Endometrium (tissue), 2 donors: ENCODE results near the gene ACBD3.
"Not testable (repeated sequence)": the region's sequence is repeated elsewhere in the genome, so short reads cannot be mapped to it uniquely, and the experiment has no call there.

ENCODE experiments used
- FAIRE-seq: peaks from 2 replicates; lab custom pipeline; 2012; peaks lifted over from hg19 to GRCh38; lab: Jason Lieb, UNC
- donor health status: control.
- donor health status: control.

ACBD3 gene

DNA sequence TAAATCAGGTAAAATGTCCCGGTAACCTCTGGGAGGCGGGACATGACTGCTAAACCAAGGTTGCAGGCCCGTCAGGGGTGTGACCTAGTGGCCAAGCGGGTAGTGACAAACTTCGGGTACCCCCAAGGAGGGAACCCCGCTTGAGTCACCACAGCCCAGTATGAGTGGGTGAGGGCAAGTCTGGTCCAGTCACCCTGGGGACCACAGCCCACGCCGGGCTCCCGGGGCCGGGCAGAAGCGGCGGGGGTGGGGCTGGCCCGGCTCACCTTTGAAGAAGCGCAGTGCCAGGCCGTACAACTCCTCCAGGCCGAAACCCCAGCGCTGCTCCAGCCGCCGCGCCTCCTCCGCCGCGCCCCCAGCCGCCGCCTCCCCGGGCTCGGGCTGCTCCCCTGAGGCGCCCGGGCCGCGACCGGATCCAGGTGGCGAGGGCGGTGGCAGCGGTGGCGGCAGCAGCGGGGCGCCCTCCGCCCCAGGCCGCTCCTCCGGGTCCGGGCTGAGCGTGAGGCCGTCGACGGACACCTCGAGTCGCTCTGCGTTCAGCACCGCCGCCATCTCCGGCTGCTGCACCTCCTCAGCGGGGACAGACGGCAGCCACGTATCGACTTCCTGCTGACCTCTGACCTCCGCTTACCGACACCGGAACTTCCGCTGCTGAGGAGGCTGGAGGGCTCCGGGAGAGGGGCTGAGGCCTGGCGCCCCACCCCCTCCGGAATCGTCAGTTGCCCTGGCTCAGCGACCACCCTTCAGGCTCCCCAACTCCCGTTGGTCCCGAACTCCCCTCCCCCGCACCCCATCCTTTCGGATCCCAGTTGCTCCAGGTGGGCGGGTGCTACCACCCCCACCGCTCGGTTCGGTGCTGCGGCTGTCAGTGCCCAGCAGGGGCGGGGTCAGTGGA lies at the start of gene ACBD3:
Gene ACBD3 (minus strand): TSS at position 618 of the 895 bp plus-strand sequence. CDS start 66 bp downstream, at position 552.
- FAIRE-seq = no peak

- FAIRE-seq = no peak
These were observed 47.3 kb upstream of the ACBD3 start for GRCh38 chr1:226233806-226234205.

- no peak for FAIRE-seq
These were observed 46.8 kb upstream of the ACBD3 start for GRCh38 chr1:226233293-226233692.

- no peak for FAIRE-seq
These were observed 40.1 kb upstream of the ACBD3 start for GRCh38 chr1:226226601-226227000.

GRCh38 chr1:226223786-226224244 lies 37.3 kb upstream of the ACBD3 start:
- no peak for FAIRE-seq

- FAIRE-seq = no peak
These were observed 36.7 kb upstream of the ACBD3 start, which contains the start of gene MIXL1 for GRCh38 chr1:226223157-226223785. MIXL1 (plus strand) TSS chr1:226223664; CDS start chr1:226223682, 18 bp downstream.

DNA sequence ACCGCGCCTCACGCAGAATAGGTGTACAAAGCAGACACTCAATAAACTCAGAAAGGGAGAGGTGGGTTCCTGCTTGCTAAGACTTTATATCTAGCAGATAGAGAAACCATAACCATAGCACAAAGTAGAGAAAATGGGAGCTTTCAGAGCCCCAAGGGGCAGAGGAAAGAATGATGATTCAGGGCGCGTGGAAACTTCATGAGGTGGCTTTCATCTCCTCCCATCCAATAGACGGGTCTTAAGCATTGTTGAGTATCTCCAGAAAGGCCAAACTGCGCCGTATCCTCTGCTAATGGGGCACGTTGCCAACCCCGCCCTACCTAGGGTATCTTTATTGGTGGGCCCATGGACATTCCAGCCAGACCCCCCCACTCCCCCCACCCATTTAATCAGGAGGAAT lies 36.1 kb upstream of the ACBD3 start:
- no peak for FAIRE-seq

DNA sequence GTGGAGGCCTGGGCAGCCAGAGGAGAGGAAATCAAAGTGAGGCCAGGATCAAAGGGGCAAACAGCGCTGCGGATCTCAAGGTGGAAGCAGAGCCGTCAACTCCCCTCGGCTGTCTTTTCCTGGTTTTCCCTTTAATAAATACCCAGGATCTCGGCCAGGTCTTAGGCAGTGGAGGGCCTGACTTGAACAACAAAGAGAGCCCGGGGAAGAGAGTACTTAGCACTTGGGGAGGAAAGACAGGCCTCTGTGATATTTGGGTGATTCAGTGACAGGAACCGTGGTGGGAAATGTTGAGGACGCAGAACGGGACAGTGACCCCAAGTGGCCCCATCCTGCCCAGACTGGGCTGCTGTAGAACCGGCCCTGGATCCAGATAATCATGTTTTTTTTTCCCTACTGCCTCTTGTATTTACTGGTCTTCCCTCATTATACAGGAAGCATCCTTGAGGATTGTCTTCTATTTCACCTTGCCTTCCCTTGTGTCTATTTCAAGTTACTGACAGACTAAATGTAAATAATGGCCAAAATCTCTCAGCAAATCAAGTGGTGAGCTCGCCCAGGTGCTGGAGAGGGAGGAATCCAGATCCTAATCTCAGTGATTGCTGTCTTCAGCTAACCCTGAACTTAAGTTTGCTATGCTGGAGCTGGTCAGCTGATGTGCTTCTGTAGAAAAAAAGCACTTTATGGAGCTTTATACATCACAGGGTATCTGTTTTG lies 34.1 kb upstream of the ACBD3 start:
- no peak for FAIRE-seq

DNA sequence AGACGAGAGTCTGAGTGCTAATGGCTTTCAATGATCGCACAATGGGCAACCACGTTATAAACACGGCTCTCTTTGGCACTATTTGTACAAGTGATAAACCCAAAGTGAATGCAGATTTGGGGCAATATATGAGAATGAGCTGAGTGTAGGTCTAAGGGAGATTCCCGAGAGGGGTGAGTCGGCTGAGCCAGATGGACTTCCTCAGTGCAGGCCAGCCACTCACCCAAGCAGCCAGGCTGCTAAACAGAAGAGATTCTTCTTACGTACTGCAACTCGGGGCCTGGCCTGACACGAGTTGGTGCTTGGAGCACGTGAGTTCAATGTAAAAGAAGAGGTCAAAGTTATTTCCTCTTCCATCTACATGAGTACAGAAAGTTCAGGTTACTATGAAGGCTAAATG lies 30.7 kb upstream of the ACBD3 start:
- FAIRE-seq = no peak

DNA sequence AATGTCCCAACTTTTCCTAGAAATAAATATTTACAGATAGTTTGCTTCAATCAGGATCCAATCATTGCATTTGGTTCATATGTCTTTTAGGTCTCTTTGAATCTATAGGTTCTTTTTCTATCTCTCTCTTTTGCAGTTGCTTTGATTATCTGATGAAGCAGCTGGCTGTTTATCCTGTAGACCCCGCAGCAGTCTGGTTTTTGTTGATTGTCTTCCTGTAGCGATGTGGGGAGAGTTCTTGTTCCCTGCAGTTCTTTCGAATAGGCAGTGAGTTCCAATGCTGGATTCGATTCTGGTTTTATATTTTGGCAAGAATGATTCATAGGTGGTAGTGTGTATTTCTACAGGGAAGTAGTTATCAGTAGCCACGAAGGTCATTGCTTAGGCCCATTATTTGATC lies 29.5 kb upstream of the ACBD3 start:
- FAIRE-seq = no peak

DNA sequence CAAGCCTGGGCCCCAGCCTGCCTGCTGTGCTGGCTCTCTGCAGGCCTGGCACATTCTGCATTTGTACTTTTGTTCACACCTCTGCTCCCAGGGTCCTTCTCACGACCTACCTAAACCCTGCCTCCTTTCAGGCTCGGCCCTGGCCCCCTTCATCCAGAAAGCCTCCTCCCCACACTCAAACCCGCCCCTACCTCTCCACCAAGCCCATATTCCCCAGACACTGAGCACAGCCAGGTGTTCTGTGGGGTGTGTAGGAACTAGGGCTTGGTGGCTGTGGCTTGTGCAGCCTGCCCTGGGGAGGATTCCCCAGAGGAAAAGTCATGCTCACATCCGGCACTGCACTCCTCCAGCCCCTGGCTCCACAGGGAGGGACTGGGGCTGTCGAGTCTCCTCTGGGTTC lies 28.7 kb upstream of the ACBD3 start:
- FAIRE-seq = no peak

DNA sequence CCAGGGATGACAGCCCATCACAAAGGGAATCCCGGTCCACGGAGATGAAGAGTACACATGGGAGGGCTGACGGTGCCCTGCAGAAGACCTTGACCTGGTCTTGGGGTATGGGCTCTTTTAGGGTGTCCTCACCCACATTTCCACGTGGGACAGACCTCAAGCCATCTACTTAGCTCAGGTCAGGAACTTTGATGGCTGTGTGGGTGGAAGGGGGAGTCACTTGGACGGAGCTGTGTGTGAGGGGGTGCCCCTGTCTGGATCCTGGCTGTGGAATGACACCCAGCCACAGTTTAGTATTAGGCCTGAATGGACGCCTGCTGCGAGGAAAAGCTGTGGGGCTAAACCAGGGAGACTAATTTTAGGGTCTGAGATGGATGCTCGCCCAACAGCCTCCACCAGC lies 26.0 kb upstream of the ACBD3 start:
- FAIRE-seq = no peak

DNA sequence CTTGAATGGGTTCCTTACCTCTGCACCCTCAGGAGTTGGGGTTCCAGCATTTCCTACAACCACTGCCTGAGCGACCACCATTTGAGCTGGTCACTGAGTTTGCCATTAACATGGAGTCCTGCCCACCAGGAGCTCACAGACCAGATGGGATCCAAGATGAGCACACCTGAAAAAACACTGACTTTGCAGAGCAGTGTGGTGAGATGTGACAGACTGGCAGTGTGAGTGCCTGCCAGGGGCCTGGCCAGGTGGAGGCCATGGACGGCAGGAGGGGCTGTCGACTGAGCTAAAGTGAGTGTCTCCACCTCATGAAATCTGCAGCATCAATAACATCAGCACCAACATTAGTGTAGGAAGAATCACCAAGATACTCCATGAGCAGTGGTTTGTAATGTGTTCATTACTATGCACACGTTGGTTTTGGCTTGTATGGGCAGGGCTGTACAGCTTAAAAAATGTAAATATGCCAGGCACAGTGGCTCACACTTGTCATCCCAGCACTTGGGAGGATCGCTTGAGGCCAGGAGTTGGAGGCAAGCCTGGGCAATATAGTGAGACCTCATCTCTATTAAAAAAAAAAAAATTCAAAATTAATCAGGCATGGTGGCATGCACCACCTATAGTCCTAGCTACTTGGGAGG lies 24.8 kb upstream of the ACBD3 start:
- no peak for FAIRE-seq

DNA sequence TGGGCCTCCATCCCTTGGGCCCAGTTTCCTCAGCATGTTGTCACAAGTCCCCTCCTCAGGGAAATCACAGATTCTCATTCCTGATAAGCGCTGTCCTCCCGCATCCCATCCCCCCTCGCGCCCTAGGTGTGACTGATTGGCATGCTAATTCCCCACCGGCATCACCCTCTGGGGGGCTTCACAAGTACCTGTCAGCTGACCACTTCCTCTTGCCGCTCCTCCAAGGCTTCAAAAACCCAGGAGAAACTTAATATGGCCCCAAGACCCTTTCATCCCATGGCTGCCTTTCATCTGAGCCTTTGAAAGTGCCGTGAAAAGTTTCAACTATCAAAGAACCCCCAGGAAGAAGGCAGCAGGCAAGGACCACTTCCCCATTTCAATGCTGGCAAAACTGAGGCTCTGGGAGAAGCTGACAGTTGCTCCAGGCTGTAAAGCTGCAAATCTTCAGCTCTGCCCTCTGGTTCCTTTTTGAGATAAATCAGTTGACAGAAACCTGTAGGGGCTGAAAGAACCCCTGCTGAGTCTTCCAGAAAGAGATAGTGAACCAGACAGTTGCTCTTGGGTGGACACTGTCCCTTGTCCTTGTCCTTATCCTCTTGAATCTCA lies 24.1 kb upstream of the ACBD3 start:
- no peak for FAIRE-seq

- no peak for FAIRE-seq
These were observed 22.9 kb upstream of the ACBD3 start for GRCh38 chr1:226209307-226210059.

DNA sequence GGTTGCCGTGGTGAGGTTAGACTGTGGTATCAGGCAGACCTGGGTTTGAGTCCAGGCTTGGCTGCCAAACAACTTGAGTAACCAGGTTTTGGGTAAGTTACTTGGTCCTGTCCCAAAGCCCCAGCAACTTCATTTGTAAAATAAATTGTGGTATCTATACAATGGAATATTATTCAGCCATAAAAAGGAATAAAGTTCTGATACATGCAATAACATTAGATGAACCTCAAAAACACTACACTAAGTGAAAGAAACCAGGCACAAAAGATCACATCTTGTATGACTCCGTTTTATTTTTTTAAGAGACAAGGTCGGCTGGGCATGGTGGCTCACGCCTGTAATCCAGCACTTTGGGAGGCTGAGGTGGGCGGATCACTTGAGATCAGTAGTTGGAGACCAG lies 20.5 kb upstream of the ACBD3 start:
- FAIRE-seq = no peak

- FAIRE-seq = no peak
These were observed 17.7 kb upstream of the ACBD3 start for GRCh38 chr1:226204198-226204597.

GRCh38 chr1:226203655-226204054 lies 17.1 kb upstream of the ACBD3 start:
- no peak for FAIRE-seq

- no peak for FAIRE-seq
These were observed 16.7 kb upstream of the ACBD3 start for GRCh38 chr1:226203240-226203639.

- not testable (repeated sequence) for FAIRE-seq
These were observed 16.1 kb upstream of the ACBD3 start for GRCh38 chr1:226202666-226203065.

DNA sequence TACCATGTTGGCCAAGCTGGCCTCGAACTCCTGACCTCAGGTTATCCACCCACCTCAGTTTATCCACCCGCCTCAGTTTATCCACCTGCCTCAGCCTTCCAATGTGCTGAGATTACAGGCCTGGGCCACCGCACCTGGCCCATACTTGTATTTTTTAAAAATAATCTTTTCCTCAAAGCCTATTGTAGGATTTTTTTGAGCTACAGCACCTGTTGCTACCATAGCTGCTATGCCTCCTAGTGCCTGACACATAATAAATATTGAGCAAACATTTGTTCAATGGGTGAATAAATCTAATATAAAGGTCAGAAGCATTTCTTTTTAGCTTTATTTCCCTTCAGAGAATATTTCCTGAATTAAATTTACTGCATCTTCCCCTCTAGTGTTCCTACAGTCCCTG lies 15.7 kb upstream of the ACBD3 start:
- FAIRE-seq = no peak
